Ramos (cell line): ENCODE measurements around the gene HDAC4.

Experiments
- in situ Hi-C: fragments of 300-500 bp; cut with MboI; formaldehyde crosslinking; loops from one replicate; pipeline ENCODE4 v1.14.3; 2022; ENCODE audit warnings: low sequenced_read_pairs; ENCODE audit not compliant: unreplicated experiment

Gene HDAC4

DNA sequence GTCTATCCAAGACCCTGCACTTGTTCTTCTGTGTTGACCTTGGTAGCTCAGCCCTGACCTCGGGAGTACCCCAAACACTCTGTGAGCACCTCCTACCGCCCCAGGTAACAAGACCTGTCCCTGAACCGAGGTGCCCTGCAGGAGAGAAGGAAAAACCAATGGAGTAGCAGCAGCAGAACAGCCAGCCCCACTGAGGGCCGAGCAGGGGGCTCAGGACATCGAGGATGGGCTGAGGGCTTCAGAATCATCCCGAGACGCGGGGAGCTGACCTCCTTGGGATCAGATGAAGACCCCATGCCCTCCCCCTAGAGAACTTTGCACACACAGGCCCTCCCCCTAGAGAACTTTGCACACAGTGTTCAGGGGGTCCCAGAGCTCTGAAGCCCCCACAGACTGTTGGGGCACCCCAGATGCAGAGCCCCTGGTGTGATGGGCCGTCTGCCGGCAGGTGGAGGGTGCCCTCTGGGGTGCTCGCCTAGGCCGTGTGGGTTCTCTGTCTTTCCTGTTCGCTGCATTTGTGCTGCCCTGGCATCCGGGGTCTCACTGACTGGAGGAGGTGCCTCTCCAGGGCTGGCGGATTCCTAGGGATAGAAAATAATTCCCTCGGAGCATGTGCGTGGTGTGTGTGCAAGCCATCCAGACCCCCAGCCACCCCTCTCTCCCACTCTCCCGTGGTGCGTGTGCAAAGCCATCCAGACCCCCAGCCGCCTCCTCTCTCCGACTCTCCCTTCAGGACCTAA is 363.8 kb downstream of the HDAC4 start:
- in situ Hi-C loops, result no loop called here

DNA sequence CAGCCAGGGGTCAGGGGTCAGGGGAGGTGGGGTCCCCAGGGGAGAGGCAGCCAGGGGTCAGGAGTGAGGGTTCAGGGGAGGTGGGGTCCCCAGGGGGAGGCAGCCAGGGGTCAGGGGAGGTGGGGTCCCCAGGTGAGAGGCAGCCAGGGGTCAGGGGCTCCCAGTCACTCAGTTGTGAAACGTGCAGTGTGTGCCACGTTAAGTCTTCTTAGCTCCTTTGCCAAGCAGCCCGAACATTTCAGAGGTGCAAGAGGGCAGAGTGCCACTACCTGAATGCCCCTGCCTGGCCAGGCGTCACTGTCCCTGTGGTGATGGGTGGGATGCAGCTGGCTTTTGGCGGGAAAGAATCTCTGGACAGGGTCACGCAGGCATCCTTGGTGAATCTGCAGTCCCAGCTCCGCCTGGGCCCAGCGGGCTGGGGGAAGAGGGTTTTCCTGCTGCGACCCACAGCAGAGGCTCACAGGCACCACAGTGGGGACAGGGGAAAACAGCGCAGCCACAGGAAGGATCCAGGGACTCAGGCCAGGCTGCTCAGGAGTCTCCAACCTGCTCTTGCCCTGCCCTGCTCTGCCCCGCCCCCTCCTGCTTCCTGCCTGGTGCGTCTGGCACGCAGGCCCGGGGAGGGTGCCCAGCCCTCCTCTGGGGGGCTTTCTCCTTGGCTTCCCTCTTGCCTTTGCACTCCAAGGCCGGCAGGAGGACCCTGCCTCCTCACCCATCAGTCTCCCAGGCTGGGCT is 364.7 kb downstream of the HDAC4 start:
- in situ Hi-C loops, result no loop called here

DNA sequence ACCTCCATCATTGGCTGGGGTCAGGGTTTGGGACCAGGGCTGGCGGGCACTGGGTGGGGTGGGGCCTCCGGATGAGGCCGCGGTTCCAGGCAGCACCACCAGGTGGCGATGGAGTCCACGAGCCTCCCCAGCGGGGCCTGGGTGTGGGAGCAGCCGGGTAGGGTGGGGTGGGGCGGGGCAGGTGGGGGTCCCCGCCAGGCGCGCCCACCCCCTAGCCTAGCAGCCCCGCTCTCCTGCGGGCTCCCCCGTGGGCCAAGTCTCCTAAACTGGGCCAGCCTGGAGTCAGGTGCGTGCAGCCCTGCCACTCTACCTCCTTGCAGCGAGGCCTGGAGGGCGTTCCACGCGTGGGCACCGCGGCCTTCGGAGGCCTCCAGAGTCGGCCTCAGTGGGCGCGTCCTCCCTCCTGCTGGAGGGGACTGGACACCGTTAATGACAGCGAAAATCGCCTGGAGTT is 365.4 kb downstream of the HDAC4 start:
- in situ Hi-C loops, result no loop called here

DNA sequence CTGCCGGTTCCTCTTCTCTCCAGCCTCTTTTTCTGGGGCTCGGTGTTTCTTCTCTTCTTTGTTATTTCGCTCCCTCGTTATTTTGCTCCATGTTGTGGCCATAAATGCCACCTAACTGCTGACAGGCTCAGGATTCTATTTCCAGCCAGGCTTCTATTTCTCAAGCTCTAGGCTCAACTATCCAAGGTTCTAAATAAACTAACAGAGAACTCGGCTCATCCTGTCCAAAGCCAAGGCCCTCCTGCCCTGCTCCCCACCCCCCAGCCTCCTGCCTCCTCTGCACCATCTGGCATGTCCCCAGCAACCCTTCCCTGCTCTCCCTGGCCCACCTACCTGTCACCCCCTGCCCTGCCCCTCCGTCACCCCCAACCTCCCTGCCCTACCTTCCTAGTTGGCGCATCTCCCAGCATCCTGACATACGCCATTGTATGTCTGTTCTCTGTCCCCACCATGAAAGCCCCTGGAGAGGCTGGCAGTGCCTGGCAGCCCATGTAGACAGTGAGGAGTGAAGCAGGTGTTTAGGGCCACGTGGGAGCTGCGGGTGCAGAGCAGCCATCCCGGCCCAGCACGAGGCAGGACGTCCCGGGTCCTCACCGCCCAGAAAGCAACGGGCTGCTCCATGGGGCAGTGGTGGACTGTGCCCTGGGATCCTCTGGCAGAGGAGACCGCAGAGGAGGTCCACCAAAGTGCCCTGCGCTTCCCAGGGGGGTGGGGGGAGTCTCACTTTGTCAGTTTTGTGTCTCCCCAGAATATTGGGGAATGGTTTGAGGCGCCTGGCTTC is 366.1 kb downstream of the HDAC4 start:
- in situ Hi-C loops, result no loop called here

GRCh38 chr2:239033801-239034560 is 366.8 kb downstream of the HDAC4 start:
- in situ Hi-C loops, result no loop called here

GRCh38 chr2:239029958-239030357 is 370.9 kb downstream of the HDAC4 start:
- in situ Hi-C loops, result no loop called here

GRCh38 chr2:239028253-239028619 is 372.6 kb downstream of the HDAC4 start:
- in situ Hi-C loops, result no loop called here

DNA sequence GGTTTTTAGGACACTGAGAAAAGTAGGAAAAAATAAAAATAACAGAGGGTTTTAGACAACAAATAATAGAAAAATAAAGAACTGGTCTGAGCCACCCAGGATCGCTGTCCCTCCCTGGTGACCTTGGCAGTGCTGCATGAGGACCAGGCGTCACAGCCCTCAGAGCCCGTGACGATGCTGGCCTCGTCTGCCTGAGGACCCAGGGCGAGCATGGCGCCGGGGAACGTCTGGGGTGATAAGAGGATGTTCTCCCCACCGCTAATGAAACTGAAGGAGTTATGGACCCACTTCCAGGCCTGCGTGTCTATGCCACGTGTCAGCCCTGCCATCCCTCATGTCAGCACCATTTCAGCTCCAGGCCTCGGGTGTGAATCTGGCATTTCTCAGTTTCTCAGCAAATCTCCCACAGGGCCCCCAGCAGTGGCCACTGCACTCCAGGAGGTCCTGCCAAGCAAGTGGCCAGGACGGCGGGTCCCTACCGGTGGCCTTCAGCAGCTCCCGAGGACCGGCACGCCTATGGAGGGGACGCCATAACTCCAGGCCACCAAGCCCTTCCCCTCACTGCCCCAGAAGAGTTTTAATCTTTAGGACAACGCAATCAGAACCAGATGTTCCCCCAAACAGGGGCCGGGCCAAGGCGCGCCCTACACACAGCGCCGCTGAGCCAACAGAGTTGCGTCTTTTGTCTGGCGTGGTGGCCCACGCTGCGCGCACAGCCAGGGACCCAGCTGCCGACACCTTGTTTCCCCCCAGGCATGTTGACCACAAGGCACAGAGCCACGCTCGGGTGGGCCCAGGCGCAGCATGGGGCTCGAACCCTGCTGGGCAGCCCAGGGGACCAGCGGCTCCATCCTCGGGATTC is 373.2 kb downstream of the HDAC4 start:
- in situ Hi-C loops, result no loop called here

- in situ Hi-C loops, result no loop called here
Measured at GRCh38 chr2:239026711-239027361, 374.0 kb downstream of the HDAC4 start.

GRCh38 chr2:239025951-239026461 is 374.8 kb downstream of the HDAC4 start:
- in situ Hi-C loops, result no loop called here

DNA sequence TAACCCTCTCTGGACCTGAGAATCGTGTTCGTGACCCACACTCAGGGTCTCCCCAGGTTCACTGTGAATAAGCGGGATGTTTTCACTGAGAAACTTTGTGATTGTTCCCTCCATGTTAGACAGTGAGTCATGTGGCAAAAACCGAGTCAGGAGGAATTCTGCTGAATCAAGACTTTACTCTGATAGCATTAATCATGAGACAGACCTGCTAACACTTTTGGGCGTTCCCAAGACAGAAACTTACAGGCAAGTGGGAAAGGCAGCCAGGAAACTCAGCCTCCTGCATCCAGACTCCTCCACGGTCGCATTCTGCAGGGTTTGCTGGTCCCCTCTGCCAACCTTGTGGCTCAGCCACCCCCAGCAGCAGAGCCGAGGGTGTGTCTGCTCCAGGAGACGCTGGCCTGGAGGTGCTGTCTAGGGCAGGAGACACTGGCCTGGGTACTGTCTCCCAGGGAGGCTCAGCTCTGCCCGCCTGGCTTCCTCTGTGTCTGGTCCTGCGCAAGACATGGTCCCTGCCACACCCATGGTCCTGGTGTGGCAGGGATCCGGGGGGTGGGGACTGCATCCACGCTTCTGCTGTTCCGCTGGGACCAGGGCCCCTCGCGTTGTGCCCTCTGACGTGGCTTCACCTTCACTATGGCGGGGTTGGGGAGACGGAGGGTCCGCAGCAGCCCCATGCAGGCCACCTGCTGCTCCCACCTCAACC is 375.6 kb downstream of the HDAC4 start:
- in situ Hi-C loops, result no loop called here

DNA sequence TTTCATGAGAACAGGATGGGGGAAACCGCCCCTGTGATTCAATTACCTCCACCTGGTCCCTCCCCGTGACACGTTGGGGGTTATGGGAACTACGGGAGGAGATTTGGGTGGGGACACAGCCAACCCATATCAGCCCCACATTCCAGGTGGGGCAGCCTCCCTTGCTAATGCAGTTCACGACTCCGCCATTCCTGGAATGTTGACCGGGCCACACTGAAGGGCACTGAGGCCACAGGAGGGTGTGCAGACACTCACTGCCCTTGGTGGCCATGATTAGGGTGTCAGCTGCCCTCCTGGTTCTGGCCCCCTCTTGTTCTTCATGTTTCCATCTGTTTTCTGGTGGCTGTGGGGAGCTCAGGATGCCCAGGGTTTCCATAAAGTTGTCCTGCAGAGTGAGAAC is 376.6 kb downstream of the HDAC4 start:
- in situ Hi-C loops, result no loop called here

GRCh38 chr2:239022437-239023260 is 378.2 kb downstream of the HDAC4 start:
- in situ Hi-C loops, result no loop called here

- in situ Hi-C loops, result no loop called here
Measured at GRCh38 chr2:239021651-239022436, 379.0 kb downstream of the HDAC4 start.

DNA sequence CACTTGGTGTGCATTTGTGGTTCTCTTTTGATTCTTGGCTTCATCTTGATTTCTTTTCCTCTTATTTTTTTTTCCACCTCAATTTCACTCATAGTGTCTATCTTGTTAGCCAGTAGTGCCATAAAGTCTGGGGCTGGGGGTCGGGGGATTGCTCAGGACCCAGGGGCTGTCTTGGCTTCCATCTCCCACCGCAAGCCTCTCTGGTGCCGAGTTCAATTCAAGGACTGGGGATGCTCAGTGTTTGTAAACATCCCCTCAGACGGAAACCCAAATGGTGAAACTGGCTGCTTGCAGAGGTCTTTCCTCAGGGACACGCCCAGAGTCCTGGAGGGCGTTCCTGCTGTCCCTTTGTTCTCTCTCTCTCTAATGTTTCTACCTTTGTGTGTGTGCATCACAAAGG is 379.6 kb downstream of the HDAC4 start:
- in situ Hi-C loops, result no loop called here

DNA sequence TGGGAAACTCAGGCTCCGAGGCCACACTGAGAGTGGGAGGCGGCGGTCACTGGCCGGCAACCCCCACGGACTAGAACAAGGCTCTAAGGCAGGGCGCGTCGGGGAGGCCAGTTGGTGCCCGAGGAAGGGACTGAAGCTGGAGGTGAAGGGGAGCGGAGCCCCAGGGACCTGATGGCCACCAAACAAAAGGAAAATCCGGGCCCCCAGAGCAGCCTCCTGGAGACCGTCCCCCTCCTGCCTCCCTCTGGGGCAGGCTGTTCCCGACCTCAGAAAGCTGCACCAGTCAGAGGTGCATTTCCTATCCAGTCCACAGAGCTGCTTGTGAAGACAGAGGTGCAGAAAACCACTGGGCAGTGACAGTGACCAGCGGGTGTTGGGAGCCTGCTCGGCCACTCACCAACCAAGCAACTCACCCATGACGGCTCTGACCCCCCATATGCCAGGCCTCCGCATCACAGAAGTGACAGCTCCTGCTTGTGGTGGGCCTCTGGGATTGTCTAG is 380.2 kb downstream of the HDAC4 start:
- in situ Hi-C loops, result no loop called here
